ENCODE results near the gene SLC13A1. TPM values are rescaled to one million over a fixed set of nuclear protein-coding genes. Genes with fewer than 3 reads are reported as not detected.

SLC13A1 gene
- total and polyA plus RNA-seq, 2 experiments from 2014 or later = not detected

DNA sequence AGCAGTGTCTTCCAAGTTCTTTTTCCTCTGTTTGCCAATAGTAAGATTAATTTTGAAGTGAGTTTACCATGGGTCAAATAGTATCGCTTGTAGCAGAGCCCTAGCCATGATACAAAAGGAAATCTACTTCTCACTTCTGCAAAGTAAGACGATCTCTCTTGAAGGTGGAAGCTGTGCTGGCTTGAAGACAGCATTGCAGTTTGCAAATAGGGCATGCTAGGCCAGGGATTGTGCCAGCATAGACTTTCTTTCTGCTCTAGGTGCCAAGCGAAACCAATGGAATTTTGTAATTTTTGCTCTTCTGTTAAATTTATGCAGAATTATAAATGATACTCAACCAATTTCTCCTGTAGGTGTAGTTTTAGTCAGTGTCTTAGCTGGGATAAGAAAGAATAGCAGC, 74.5 kb downstream of the SLC13A1 start (continued):
- no peak for TF ChIP-seq ETS1 (IDR thresholded peaks at IDR 0.05)
- no peak for TF ChIP-seq EZH2phosphoT487 (IDR thresholded peaks at IDR 0.05; ENCODE audit: unreplicated experiment)
- no peak for TF ChIP-seq ZNF331 (CRISPR knock-in tag; IDR thresholded peaks at IDR 0.05; ENCODE audit: low read depth)
- TF ChIP-seq NANOG (IDR thresholded peaks at IDR 0.05; ENCODE audit: borderline replicate concordance) = no peak
- TF ChIP-seq CREB1 (CRISPR knock-in tag; IDR thresholded peaks at IDR 0.05; ENCODE audit: low read depth) = no peak
- no peak for TF ChIP-seq STAT1 (IDR thresholded peaks at IDR 0.05; ENCODE audit: unreplicated experiment)
- TF ChIP-seq, protein P1, sequence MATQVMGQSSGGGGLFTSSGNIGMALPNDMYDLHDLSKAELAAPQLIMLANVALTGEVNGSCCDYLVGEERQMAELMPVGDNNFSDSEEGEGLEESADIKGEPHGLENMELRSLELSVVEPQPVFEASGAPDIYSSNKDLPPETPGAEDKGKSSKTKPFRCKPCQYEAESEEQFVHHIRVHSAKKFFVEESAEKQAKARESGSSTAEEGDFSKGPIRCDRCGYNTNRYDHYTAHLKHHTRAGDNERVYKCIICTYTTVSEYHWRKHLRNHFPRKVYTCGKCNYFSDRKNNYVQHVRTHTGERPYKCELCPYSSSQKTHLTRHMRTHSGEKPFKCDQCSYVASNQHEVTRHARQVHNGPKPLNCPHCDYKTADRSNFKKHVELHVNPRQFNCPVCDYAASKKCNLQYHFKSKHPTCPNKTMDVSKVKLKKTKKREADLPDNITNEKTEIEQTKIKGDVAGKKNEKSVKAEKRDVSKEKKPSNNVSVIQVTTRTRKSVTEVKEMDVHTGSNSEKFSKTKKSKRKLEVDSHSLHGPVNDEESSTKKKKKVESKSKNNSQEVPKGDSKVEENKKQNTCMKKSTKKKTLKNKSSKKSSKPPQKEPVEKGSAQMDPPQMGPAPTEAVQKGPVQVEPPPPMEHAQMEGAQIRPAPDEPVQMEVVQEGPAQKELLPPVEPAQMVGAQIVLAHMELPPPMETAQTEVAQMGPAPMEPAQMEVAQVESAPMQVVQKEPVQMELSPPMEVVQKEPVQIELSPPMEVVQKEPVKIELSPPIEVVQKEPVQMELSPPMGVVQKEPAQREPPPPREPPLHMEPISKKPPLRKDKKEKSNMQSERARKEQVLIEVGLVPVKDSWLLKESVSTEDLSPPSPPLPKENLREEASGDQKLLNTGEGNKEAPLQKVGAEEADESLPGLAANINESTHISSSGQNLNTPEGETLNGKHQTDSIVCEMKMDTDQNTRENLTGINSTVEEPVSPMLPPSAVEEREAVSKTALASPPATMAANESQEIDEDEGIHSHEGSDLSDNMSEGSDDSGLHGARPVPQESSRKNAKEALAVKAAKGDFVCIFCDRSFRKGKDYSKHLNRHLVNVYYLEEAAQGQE (IDR thresholded peaks at IDR 0.05; ENCODE audit: unreplicated experiment) = no peak
- TF ChIP-seq POLR2AphosphoS5 (IDR thresholded peaks at IDR 0.05; ENCODE audit: low read depth) = no peak

DNA sequence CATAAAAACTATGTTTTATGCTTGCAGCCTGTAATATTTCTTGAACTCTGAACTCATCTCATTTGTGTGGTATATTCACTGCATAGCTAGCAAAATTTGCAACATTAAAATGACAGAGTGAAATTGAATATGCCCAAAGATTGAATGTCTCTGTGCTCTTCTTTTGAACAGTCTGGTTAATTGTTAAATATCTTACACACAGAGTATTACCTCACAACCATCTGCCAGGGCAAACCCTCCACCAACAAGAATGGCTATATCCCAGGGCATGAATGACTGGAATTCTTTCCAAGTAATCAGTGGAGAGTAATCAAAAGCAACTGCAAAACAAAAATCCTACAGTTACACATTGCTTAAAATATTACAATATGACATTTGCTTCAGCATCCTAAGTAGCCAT, 76.9 kb downstream of the SLC13A1 start:
- no peak for TF ChIP-seq EZH2 (IDR thresholded peaks at IDR 0.05; ENCODE audit: low read depth, unreplicated experiment)
- no peak overlapping the region for H3K4me3 ChIP-seq
- Mint-ChIP-seq H3K27me3 (ENCODE audit: insufficient read depth, low read depth, poor library complexity) (no peaks in the 10 kb centered on the region), H3K27ac (no peak overlapping the region), H3K4me3 (no peak overlapping the region), H3K9me3 (no peaks in the 10 kb centered on the region), H3K4me1 (peaks cover 14% of the 10 kb centered on the region), H3K36me3 (ENCODE audit: low read depth) (no peaks in the 10 kb centered on the region)
- no peaks in the 10 kb centered on the region for H3F3A ChIP-seq (replicated peaks; ENCODE audit: low read depth)
- no peaks in the 10 kb centered on the region for H3K27me3 ChIP-seq (ENCODE audit: insufficient read depth)
- H4K20me1 ChIP-seq (replicated peaks; ENCODE audit: insufficient read depth) = no peaks in the 10 kb centered on the region
- no peaks in the 10 kb centered on the region for H3K36me3 ChIP-seq (ENCODE audit: insufficient read depth)
- no peaks in the 10 kb centered on the region for H3K9me2 ChIP-seq (ENCODE audit: insufficient read depth)
- H3K79me2 ChIP-seq (replicated peaks; ENCODE audit: insufficient read depth) = no peaks in the 10 kb centered on the region
- H3K4me2 ChIP-seq = no peak overlapping the region
- H3K27ac ChIP-seq (ENCODE audit: low read depth) = no peak overlapping the region
- ATAC-seq (no peak), DNase-seq (ENCODE audit: low spot score) (no peak)
- H2AFZ ChIP-seq = no peak overlapping the region
- peaks cover 8% of the 10 kb centered on the region for H3K4me1 ChIP-seq (ENCODE audit: insufficient read depth)

DNA sequence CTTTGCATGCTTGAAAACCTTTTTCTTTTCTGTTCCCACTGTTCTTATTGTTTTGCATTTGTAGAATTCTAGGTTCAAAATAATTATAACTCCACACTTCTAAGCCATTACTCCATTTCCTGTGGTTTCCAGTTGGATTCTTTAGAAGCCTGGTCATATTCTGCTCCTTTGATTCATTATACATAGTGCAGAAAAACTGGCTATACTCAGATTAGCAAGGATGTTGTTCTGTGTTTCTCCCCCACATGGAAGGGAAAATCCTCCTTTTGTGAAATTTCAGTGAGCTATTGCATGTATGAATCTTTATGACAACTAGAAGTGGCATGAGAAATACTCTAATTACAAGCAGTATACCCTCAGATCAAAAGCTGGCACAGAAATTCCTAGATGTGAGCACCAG, 79.5 kb downstream of the SLC13A1 start:
- Mint-ChIP-seq H3K4me1 (peaks cover 25% of the 10 kb centered on the region), H3K27ac (no peak overlapping the region), H3K9me3 (no peaks in the 10 kb centered on the region), H3K4me3 (no peak overlapping the region), H3K27me3 (ENCODE audit: insufficient read depth, low read depth, poor library complexity) (no peaks in the 10 kb centered on the region), H3K36me3 (ENCODE audit: low read depth) (no peaks in the 10 kb centered on the region)
- Histone ChIP-seq H3K4me1 (ENCODE audit: insufficient read depth) (peaks cover 21% of the 10 kb centered on the region), H3K27me3 (ENCODE audit: insufficient read depth) (no peaks in the 10 kb centered on the region), H3K36me3 (ENCODE audit: insufficient read depth) (no peaks in the 10 kb centered on the region), H3K4me3 (no peak overlapping the region), H3K4me2 (no peak overlapping the region), H3K79me2 (replicated peaks; ENCODE audit: insufficient read depth) (no peaks in the 10 kb centered on the region), H3K9me2 (ENCODE audit: insufficient read depth) (no peaks in the 10 kb centered on the region), H4K20me1 (replicated peaks; ENCODE audit: insufficient read depth) (no peaks in the 10 kb centered on the region), H2AFZ (no peak overlapping the region; the same call in 1 of the 2 replicates), H3K27ac (ENCODE audit: low read depth) (no peak overlapping the region), H3F3A (replicated peaks; ENCODE audit: low read depth) (no peaks in the 10 kb centered on the region)
- ATAC-seq = no peak
- DNase-seq (ENCODE audit: low spot score) = no peak
- TF ChIP-seq ZNF462 (CRISPR knock-in tag; IDR thresholded peaks at IDR 0.05) = no peak
- no peak for TF ChIP-seq POLR2AphosphoS5 (IDR thresholded peaks at IDR 0.05; ENCODE audit: low read depth)
- no peak for TF ChIP-seq ZNF114 (CRISPR knock-in tag; IDR thresholded peaks at IDR 0.05)
- no peak for TF ChIP-seq NANOG (IDR thresholded peaks at IDR 0.05; ENCODE audit: borderline replicate concordance)

Measured in GM23338 (cell line).